Stimulated activated CD4-positive, alpha-beta T cell treated with anti-CD3 and anti-CD28 coated beads, Interleukin-12 subunit alpha, Interleukin-12 subunit beta, amount 100 ng/mL, for 48 hours (primary cell): Measurements from ENCODE around the gene POLR1E.
"Not testable (repeated sequence)": the region's sequence is repeated elsewhere in the genome, so short reads cannot be mapped to it uniquely, and the experiment has no call there.

ENCODE experiments used
- DNase-seq, 3 donors: peaks; one replicate each; pipeline ENCODE4 v3.0.0-alpha.2; 2020; ENCODE audit warnings: low read depth in 2 of 3, low spot score in 1 of 3

The POLR1E gene

GRCh38 chr9:37499297-37499696 lies 13.5 kb downstream of the POLR1E start:
- DNase-seq = no peak

- DNase-seq = no peak
Observed at GRCh38 chr9:37501957-37502596, 16.3 kb downstream of the POLR1E start.

GRCh38 chr9:37503736-37504135 lies 18.0 kb downstream of the POLR1E start:
- DNase-seq = no peak

- DNase-seq = no peak
Observed at GRCh38 chr9:37504605-37505004, 18.9 kb downstream of the POLR1E start.

DNA sequence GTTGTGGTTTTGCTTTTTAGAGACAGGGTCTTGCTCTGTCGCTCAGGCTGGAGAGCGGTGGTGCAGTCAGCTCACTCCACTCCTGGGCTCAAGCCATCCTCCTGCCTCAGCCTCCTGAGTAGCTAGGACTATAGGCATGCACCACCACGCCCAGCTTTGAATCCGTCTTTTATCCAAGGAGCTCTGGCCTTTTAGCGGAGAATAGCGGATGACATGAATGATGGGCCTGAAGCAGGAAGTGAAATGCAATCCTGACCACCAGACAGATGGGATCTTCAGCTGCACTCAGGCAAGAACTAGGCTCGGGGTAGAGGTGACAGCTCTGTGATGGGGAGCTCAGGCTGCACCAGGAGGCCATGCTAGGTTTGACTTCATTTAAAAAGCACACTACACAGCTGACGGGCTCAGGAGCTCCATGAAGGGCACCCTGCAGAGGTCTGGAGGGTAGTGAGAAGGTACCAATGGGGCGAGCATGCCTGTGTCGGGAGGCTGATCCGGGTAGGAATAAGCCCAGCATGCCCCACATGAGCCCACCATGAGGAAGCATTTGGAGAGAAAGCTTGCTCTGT lies 21.9 kb downstream of the POLR1E start:
- no peak for DNase-seq

GRCh38 chr9:37508135-37508833 lies 22.5 kb downstream of the POLR1E start:
- DNase-seq = no peak

DNA sequence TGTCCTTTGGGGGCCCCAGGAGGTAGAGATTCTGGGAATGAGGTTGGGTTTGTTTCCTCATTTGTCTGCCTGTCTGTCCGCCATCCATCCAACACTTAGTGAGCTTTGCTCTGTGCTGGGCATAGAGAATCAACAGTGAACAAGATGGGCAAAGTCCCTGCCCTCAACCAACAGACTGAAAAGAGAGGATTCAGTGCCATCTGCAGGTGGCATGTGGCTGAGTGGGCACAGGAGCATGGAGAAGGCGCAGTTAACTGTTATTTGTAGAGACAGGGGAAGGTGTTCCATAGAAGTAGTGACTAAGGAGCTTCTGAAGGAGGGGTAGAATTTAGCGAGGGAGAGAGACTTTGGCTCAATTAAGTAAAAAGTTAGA lies 23.1 kb downstream of the POLR1E start:
- DNase-seq = no peak

DNA sequence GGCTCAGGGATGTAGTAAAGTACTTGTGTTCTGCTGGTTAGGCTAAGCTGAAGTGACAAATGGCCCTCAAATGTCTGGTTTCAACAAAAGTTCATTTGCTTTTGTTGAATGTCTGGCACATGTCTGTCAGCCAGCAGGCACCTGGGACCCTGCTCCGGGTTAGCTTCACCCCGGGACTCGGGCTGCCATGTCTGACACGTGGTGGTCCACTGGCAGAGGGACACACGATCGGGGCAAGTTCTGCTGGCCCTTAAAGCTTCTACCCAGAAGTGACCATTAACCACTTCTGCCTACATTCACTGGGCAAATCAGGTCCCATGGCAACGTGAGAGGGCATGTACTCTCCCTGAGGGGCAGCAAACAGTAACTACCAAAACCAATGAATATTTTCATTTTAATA lies 23.8 kb downstream of the POLR1E start:
- DNase-seq = no peak

DNA sequence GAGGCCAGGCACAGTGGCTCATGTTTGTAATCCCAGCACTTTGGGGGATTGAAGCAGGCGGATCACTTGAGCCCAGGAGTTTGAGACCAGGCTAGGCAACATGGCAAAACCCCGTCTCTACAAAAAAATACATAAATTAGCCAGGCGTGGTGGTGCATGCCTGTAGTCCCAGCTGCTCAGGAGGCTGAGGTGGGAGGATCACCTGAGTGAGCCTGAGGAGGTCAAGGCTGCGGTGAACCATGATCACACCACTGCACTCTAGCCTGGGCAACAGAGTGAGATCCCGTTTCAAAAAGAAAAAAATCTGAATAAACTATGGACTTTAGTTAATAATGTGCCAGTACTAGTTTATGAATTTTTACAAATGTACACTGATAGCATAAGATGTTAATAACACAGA lies 24.3 kb downstream of the POLR1E start:
- DNase-seq = not testable (repeated sequence)

GRCh38 chr9:37511016-37512010 lies 25.6 kb downstream of the POLR1E start:
- no peak for DNase-seq

- DNase-seq = no peak
Observed at GRCh38 chr9:37512437-37512836, 26.7 kb downstream of the POLR1E start.

DNA sequence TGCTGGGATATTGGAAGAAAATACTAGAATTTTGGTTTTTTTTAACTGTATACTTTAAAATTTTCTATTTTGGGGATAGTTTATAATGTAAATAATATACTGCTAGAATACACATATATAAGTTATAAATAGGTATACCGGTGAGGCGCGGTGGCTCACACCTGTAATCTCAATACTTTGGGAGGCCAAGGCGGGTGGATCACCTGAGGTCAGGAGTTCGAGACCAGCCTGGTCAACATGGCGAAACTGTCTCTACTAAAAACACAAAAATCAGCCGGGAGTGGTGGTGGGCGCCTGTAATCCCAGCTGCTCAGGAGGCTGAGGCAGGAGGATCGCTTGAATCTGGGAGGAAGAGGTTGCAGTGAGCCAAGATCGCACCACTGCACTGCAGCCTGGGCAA lies 28.7 kb downstream of the POLR1E start:
- not testable (repeated sequence) for DNase-seq

GRCh38 chr9:37514999-37515398 lies 29.3 kb downstream of the POLR1E start:
- DNase-seq = no peak

DNA sequence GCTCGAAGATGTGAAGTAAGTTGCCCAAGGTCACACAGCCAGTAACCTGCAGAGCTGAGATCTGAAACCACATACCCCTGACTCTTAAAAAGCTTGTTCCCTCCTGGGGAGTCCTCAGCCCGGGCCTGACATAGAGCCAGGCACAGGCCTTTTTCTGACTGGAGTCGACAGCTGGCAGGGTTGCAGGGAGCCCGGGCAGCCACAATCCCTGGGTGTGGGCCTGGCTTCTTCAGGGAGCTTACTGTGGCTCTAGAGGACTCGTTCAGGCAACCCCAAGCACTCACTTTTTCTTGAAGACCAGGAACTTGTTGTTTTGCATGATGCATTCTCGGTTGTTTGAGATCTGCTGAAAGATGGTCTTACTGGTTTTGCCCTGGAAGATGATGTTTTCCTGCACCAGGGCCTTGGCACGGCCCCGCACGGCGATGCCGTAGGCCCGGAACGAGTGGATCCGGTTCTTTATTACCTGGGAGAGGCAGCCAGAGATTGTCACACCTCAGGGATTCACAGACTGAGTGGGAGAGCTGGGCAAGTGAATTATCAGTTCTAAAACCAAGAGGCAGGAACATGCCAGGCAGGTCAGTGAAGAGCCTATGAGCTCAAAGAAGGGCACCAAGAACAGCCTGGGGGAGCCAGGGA lies 30.0 kb downstream of the POLR1E start:
- DNase-seq = no peak

GRCh38 chr9:37517923-37518322 lies 32.2 kb downstream of the POLR1E start:
- no peak for DNase-seq

DNA sequence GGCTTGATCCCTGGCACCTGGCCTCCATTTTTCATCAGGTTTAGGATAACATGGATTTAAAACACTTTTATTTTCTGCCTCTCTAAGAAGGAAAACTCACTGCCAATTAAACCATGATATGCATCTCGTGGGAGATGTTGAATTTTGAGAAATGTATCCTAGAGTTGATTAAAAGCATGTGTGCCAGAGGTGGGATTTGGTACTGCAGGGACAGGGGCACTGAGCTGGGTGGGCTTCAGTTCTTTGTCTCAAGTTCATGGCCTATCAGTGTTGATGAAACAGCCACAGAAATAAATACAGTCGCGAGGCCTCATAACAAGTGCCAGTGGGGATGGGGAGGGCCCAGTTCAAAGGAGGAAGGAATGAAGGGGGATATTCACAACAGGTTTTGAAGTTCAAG lies 34.9 kb downstream of the POLR1E start:
- no peak for DNase-seq

DNA sequence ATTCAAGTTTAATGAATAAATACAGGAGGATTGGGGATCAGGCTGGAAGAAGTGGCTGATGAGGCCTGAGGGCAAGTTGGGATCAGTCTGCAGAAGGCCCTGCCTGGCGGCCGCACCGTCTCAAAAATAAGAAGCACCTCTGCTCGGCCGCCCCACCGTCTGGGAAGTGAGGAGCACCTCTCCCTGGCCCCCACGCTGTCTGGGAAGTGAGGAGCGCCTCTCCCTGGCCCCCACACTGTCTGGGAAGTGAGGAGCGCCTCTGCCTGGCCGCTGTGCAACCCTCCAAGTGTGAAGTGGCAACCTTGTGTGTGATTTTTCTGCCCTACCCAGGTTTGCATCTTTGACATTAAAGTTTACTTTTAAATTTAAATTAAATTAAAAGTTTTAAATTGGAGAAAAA lies 35.4 kb downstream of the POLR1E start:
- no peak for DNase-seq

DNA sequence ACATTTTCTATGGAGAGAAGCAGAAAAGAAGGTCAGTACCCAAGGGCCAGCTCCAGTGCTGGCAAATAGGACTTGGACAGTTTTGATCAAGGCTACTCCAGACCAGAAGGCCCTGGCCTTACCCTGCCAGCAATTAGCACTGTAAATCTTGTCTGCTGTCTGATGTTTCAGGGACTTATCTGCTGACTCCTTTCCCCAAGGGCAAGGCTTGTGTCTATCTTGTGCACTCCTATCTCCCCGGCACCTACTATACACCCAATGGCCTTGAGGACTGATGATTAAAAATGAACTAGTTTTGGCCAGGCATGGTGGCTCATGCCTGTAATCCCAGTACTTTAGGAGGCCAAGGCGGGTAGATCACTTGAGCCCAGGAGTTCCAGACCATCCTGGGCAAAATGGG lies 37.2 kb downstream of the POLR1E start:
- no peak for DNase-seq

DNA sequence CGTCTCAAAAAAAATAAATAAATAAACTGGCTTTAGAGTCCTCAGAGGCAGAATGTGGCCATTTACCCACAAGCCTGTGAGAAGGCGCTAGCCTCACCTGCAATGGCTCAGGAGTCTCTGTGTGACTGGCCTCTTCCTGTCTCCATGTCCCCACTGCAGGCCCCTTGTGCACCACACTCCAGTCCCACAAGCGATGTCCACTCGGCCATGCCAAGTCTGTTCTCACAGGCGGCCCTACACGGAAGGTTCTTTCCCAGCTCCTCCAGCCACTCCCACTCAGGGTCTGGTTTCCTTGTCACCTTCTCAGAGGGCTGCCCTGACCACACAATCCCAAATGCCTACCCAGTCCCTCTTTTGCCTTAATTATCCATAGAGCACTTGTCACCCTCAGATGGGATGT lies 38.2 kb downstream of the POLR1E start:
- DNase-seq = no peak

DNA sequence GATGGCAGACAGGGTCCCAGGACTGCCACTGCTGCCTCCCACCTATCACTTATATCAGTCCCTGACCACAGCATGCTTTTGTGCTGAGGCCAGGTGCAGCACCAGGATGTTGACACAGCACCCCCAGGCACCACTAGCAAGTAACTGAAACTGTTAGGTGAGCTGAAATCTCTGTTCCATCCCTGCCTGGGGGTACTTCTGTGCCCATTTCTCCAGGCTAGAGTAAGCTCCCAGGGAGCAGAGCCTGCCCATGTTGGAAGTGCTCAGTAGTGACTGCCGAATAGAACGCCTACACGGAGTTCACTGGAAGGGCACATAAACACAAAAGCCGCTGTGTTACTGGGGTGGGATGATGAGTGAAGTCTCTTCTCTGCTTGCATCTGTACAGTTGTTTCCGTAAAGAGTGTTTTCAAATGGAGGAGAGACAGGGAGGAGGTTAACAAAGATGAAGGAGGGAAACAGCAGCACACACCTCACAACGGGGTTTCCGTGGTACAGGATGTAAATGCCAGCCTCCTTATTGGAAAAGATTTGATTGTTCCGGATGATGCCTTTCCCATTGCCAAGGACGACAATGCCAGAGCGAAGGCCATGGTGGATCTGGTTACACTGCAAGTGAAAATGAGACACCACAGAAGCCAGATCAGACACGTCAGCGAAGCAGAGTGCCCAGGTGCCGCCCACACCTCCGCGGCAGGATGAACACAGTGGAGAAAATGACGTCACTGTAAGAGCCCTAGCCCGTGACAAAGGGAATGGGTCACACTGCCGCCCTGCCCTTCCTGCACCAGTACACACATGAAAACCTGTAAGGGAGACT lies 43.1 kb downstream of the POLR1E start:
- peak; percentile 60 to 74 (median 70) for DNase-seq
